ENCODE measurements around the gene VWA3A.
"Not testable (repeated sequence)": the region's sequence is repeated elsewhere in the genome, so short reads cannot be mapped to it uniquely, and the experiment has no call there.

Gene VWA3A

DNA sequence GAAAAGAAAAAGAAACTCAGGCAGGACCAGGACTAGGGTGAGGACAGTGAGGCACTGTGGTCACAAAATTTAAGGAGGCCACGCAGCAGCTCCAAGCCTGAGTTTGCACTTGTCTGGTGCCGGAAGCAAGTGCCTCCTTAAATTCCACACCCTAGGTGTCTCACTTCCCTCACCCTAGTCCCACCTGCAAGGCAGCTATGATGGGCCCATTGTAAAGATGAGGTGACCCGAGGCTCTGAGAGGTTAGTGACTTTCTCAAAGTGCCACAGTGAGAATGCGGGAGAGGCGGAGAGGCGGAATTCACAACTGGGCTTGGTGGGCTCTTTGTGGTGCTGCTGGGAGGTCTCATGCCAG is 92.3 kb downstream of the VWA3A start:
- DNase-seq: no peak

GRCh38 chr16:22186517-22186916 is 94.2 kb downstream of the VWA3A start:
- DNase-seq: no peak

- DNase-seq: no peak
These were observed 95.9 kb downstream of the VWA3A start for GRCh38 chr16:22188267-22188594.

DNA sequence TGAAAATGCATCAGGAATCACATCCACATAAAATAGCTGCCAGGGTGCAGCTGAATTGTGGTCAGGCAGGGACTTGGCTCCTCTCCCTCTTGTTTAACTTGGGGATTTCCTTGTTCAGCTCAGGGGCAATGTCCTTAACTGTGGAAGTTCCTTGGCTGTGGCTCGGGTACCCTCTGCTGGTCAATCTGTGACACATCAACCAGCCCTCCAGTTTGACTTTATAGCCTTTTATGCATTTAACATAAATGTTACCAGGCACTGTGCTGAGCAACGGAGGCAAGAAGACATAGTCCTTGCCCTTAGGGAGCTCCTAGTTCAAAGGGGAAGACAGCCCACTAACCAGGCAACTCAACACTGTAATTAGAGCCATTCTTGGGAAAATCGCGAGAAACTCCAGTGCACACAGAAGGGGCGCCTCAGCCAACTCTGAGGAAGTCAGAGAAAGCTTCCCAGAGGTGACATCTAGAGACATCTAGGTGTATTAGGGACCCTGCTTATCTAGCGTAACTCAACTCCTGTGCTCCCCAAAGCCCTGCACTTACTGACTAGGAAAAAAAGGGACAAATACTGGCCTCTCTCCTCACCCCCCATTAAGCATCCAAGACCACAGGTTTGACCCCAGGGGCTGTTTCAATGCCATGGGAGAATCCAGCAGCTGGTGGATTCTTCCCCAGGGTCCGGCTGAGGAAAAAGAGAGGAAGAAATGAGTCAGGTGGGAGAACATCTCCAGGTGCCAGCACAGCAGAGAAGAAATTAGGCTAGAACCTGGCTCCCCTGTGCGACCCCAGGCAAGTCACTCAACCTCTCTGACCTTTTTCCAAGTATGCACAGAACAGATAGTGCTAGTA is 96.5 kb downstream of the VWA3A start:
- peak; percentile 75 for DNase-seq

- no peak for DNase-seq
These were observed 97.2 kb downstream of the VWA3A start for GRCh38 chr16:22189473-22190080.

DNA sequence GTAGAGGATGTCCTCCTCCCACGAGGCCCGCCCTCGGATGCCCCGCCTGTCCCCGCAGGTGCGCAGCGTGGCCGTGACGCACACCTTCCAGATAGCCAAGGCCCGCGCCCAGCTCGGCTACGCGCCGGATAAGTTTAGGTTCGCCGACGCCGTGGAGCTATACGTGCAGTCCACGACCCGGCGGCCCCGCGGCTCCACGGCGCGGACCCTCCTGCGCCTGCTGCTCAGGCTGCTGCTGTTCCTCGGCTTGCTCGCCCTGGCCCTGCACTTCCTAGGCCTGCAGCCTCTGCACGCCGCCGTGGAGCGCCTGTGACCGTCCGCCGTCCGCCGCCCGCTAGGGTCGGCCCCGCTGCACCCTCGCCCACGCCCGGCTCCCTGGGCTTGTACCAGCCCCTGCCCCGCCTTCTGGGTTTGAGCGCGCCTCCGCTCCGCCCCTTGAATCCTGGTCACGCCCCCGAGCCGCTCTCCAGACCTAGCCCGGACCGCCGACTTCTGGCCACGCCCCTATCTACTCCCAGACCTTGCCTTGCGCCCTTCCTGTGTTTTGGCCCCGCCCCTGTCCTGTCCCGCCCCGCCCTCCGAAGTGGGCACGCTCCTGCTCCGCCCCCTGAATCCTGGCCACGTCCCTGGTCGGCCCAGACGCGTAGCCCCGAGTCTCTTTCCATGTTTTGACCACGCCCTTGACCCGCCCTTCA is 97.9 kb downstream of the VWA3A start:
- DNase-seq: peak; percentile 99

GRCh38 chr16:22190776-22191531 is 98.6 kb downstream of the VWA3A start:
- DNase-seq: peak; percentile 99

DNA sequence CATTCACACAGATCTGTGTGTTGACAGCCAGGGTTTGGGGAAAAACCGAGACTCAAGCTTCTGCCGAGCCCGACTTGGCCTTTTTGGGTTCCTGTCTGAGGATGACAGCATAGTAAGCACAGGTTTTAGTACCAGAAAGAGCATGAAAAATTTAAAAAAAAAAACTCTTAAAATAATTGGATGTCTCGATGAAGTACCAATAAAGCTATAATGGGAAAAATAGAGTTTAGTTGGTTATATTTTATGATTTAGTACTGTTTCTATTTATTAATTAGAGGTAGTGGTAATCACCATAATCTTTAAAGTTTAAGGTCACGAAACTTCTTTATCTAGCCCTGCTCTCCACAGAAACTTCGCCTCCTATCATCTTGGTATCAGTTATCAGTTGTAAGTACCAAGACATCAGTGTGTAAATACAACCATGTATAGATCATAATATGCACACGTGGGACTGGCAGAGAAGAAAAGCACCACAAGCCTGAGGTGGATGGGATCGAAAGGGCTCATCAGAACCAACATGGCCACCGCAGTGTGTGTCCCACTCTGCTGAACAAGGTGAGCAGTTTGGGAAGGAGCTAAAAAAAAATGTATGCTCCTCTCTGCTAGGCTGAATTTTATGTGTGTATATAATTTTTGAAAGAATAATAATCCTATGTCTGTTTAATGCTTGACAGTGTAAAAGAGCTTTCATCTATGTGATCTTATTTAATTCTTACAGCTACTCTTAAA is 99.4 kb downstream of the VWA3A start:
- peak; percentile 33 for DNase-seq

- peak; percentile 43 for DNase-seq
These were observed 100.1 kb downstream of the VWA3A start for GRCh38 chr16:22192261-22193062.

- DNase-seq: no peak
These were observed 100.7 kb downstream of the VWA3A start for GRCh38 chr16:22193063-22193411.

DNA sequence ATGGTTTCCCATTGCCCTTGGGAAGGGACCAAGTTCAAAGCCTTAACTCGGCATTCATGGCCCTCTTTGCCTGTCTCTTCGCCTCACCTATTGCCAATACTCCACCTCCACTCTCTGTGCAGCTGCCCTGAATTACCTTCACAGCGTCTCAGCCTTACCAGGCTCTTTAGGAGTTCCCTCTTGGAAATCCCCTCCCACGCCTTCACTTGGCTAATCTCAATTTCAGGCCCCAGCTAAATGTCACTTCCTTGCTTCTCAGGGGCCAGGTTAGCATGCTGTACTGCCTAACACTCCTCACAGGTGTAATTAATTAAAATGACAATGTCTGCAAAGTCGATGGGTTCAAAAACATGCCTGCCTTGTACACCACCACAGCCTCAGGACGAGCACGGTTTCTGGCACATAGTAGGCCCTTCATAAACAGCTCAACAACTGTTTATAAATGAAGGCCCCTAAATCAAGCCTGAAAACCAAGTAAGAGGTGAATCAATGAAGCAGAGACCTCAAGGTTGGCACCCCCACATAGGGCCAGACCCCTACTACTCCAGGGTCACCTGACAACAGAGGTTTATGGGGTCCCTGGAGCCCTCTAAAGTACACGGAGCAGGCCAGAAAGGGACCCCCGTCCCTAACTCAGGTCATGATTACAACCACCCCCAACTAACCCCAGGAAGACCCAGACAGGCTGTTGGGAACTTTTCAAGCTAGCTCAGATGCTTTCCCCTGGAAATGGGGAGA is 102.5 kb downstream of the VWA3A start:
- DNase-seq: no peak

DNA sequence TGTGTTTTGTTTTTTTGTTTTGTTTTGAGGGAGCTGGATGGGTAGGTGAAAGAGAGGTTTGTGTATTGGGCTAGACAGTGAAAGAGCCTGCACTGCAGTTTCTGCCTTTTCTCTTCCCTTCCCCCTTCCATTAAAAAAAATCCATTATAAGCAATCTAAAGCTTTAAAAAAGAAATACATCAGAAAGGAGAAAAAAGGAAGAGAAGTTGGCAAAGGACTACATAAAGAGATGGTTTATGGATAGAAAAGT is 103.0 kb downstream of the VWA3A start:
- DNase-seq: no peak

- peak; percentile 81 for DNase-seq
These were observed 103.6 kb downstream of the VWA3A start for GRCh38 chr16:22195695-22196558.

GRCh38 chr16:22196559-22197168 is 104.3 kb downstream of the VWA3A start:
- DNase-seq: not testable (repeated sequence)

DNA sequence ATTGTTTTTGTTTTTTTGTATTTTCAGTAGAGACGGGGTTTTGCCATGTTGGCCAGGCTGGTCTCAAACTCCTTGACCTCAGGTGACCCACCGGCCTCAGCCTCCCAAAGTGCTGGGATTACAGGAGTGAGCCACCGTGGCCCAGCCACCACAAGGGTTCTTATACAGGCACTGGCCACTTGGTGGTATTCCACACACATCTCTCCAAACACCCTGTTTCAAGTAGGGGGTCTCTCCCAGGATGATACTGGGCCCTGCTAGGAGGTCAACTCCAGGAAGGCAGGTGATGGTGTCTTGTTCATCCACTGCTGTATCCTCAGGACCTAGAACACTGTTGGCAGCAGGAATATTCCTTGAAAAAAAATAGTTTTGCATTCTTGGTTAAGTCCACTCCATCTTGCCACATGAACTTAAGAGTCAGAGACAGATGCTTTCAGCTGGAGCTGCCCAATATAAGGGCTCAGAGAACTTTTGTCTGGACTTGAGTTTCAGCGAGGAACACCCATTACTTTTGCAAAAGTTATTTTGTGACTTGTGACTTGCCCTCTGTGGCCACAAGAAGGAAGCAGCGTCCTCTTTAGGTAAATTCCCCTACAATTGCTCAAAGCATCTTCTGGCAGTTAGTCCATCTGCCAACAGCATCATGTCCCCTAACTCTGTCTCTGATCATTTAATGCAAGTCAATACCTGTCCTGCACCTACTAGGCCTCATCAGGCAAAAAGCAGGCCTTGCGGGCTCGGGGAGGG is 106.4 kb downstream of the VWA3A start:
- DNase-seq: peak; percentile 16

DNA sequence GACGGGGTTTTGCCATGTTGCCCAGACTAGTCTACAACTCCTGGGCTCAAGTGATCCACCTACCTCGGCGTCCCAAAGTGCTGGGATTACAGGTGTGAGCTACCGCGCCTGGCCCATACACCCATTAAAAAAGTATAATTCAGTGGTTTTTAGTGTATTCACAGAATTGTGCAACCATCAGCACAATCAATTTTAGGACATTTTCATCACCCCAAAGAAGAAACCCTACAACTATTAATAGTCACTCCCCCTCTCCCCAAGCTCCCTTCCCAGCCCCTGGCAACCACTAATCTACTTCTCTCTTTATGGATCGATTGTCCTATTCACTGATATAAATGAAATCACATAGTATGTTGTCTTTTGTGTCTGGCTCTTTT is 109.9 kb downstream of the VWA3A start:
- no peak for DNase-seq

GRCh38 chr16:22203091-22203490 is 110.8 kb downstream of the VWA3A start:
- no peak for DNase-seq

- DNase-seq: no peak
These were observed 111.8 kb downstream of the VWA3A start for GRCh38 chr16:22204091-22204655.

- DNase-seq: no peak
These were observed 113.3 kb downstream of the VWA3A start for GRCh38 chr16:22205577-22206012.
